ENCODE measurements around the gene CGNL1. TPM values are rescaled to one million over a fixed set of nuclear protein-coding genes. Genes with fewer than 3 reads are reported as not detected.

CGNL1 gene
- total RNA-seq, 2 experiments from 2014 or later, result not detected

GRCh38 chr15:57553526-57553925 lies 177.2 kb downstream of the CGNL1 start:
- H3K27me3 Mint-ChIP-seq, result peaks cover 4% of the 10 kb centered on the region
- H3K4me3 Mint-ChIP-seq, result no peak overlapping the region
- no peak overlapping the region for H3K27ac Mint-ChIP-seq
- H3K36me3 Mint-ChIP-seq, result no peaks in the 10 kb centered on the region
- DNase-seq, result no peak
- ChIA-PET POLR2A (no interaction called here), CTCF (interaction anchor here (1.3 kb wide), 1 partner anchor 10 kb away, joined by 4 read pairs; no protein-coding TSS in a partner anchor)
- H3K9me3 Mint-ChIP-seq, result no peaks in the 10 kb centered on the region
- H3K4me1 Mint-ChIP-seq (ENCODE audit: low read depth), result no peaks in the 10 kb centered on the region
- intact Hi-C loops (cut with micrococcal nuclease), result no loop called here

- Mint-ChIP-seq H3K36me3 (no peaks in the 10 kb centered on the region), H3K27ac (no peak overlapping the region), H3K4me3 (no peak overlapping the region), H3K9me3 (peaks cover 4% of the 10 kb centered on the region), H3K4me1 (ENCODE audit: low read depth) (no peaks in the 10 kb centered on the region), H3K27me3 (peaks cover 4% of the 10 kb centered on the region)
- no peak for DNase-seq
- CTCF ChIA-PET, result interaction anchor here (1.3 kb wide), 1 partner anchor 10 kb away, joined by 4 read pairs; no protein-coding TSS in a partner anchor
- intact Hi-C loops (cut with micrococcal nuclease), result no loop called here
- POLR2A ChIA-PET, result no interaction called here
Measured at GRCh38 chr15:57554063-57554811, 177.9 kb downstream of the CGNL1 start.

- H3K4me1 Mint-ChIP-seq (ENCODE audit: low read depth), result no peaks in the 10 kb centered on the region
- H3K27ac Mint-ChIP-seq, result no peak overlapping the region
- POLR2A ChIA-PET, result no interaction called here
- H3K4me3 Mint-ChIP-seq, result no peak overlapping the region
- intact Hi-C loops (cut with micrococcal nuclease), result no loop called here
- H3K36me3 Mint-ChIP-seq, result no peaks in the 10 kb centered on the region
- CTCF ChIA-PET, result interaction anchor here (1.3 kb wide), 1 partner anchor 11 kb away, joined by 4 read pairs; no protein-coding TSS in a partner anchor
- peaks cover 4% of the 10 kb centered on the region for H3K27me3 Mint-ChIP-seq
- no peak for DNase-seq
- peaks cover 4% of the 10 kb centered on the region for H3K9me3 Mint-ChIP-seq
Measured at GRCh38 chr15:57554812-57555179, 178.5 kb downstream of the CGNL1 start.

- H3K4me3 Mint-ChIP-seq, result no peak overlapping the region
- ChIA-PET CTCF (interaction anchor here (2.9 kb wide), 1 partner anchor 306 kb away, joined by 9 read pairs; no protein-coding TSS in a partner anchor), POLR2A (no interaction called here)
- H3K27me3 Mint-ChIP-seq, result peaks cover 4% of the 10 kb centered on the region
- H3K27ac Mint-ChIP-seq, result no peak overlapping the region
- intact Hi-C loops (cut with micrococcal nuclease), result no loop called here
- DNase-seq, result no peak
- H3K36me3 Mint-ChIP-seq, result no peaks in the 10 kb centered on the region
- no peaks in the 10 kb centered on the region for H3K4me1 Mint-ChIP-seq (ENCODE audit: low read depth)
- H3K9me3 Mint-ChIP-seq, result peaks cover 4% of the 10 kb centered on the region
Measured at GRCh38 chr15:57555270-57555669, 179.0 kb downstream of the CGNL1 start.

- POLR2A ChIA-PET, result no interaction called here
- Mint-ChIP-seq H3K36me3 (no peaks in the 10 kb centered on the region), H3K27ac (no peak overlapping the region), H3K4me1 (ENCODE audit: low read depth) (peaks cover 3% of the 10 kb centered on the region), H3K27me3 (peaks cover 4% of the 10 kb centered on the region), H3K4me3 (no peak overlapping the region), H3K9me3 (peaks cover 4% of the 10 kb centered on the region)
- no peak for DNase-seq
- CTCF ChIA-PET, result interaction anchor here (1.3 to 2.9 kb wide), 2 partner anchors 248 to 305 kb away, joined by 3 to 9 read pairs; no protein-coding TSS in a partner anchor
- intact Hi-C loops (cut with micrococcal nuclease), result no loop called here
Measured at GRCh38 chr15:57556040-57556439, 179.7 kb downstream of the CGNL1 start.

GRCh38 chr15:57557267-57557666 lies 181.0 kb downstream of the CGNL1 start:
- POLR2A ChIA-PET, result interaction anchor here (0.6 kb wide), 1 partner anchor 101 kb away, joined by 3 read pairs; no protein-coding TSS in a partner anchor
- DNase-seq, result no peak
- intact Hi-C loops (cut with micrococcal nuclease), result no loop called here
- Mint-ChIP-seq H3K27me3 (peaks cover 2% of the 10 kb centered on the region), H3K4me1 (ENCODE audit: low read depth) (peaks cover 15% of the 10 kb centered on the region), H3K4me3 (no peak overlapping the region), H3K9me3 (peaks cover 4% of the 10 kb centered on the region), H3K27ac (no peak overlapping the region), H3K36me3 (no peaks in the 10 kb centered on the region)
- CTCF ChIA-PET, result interaction anchor here (0.7 to 2.9 kb wide), 3 partner anchors 16 to 304 kb away, joined by 3 to 9 read pairs (median 3); no protein-coding TSS in a partner anchor

GRCh38 chr15:57557810-57558209 lies 181.5 kb downstream of the CGNL1 start:
- intact Hi-C loops (cut with micrococcal nuclease), result no loop called here
- DNase-seq, result no peak
- Mint-ChIP-seq H3K4me1 (ENCODE audit: low read depth) (peaks cover 21% of the 10 kb centered on the region), H3K9me3 (peaks cover 4% of the 10 kb centered on the region), H3K27me3 (peaks cover 2% of the 10 kb centered on the region), H3K4me3 (no peak overlapping the region), H3K27ac (no peak overlapping the region), H3K36me3 (no peaks in the 10 kb centered on the region)
- POLR2A ChIA-PET, result no interaction called here
- CTCF ChIA-PET, result interaction anchor here (0.7 to 2.9 kb wide), 2 partner anchors 16 to 303 kb away, joined by 3 to 9 read pairs; no protein-coding TSS in a partner anchor

- CTCF ChIA-PET, result interaction anchor here (0.9 to 3.6 kb wide), 27 partner anchors 8 to 622 kb away, joined by 3 to 51 read pairs (median 4); partner anchors contain the start of gene POLR2M
- Mint-ChIP-seq H3K27ac (no peak overlapping the region), H3K4me1 (ENCODE audit: low read depth) (peaks cover 31% of the 10 kb centered on the region), H3K9me3 (peaks cover 4% of the 10 kb centered on the region), H3K27me3 (peaks cover 2% of the 10 kb centered on the region), H3K4me3 (no peak overlapping the region), H3K36me3 (no peaks in the 10 kb centered on the region)
- POLR2A ChIA-PET, result no interaction called here
- peak; percentile 83 for DNase-seq
- intact Hi-C loops (cut with micrococcal nuclease), result loop anchor here (1.0 to 5.0 kb wide), 3 partner anchors 52 to 511 kb away; no protein-coding TSS in a partner anchor
Measured at GRCh38 chr15:57559875-57560274, 183.6 kb downstream of the CGNL1 start.

GRCh38 chr15:57561041-57561711 lies 184.9 kb downstream of the CGNL1 start:
- DNase-seq, result peak; percentile 73
- Mint-ChIP-seq H3K4me3 (peak overlapping the region; percentile 5), H3K36me3 (no peaks in the 10 kb centered on the region), H3K9me3 (peaks cover 4% of the 10 kb centered on the region), H3K4me1 (ENCODE audit: low read depth) (peaks cover 39% of the 10 kb centered on the region), H3K27ac (peak overlapping the region; percentile 74), H3K27me3 (peaks cover 2% of the 10 kb centered on the region)
- POLR2A ChIA-PET, result no interaction called here
- CTCF ChIA-PET, result interaction anchor here (0.6 to 3.6 kb wide), 29 partner anchors 10 to 1968 kb away, joined by 3 to 51 read pairs (median 6); partner anchors contain the start of gene POLR2M
- intact Hi-C loops (cut with micrococcal nuclease), result loop anchor here (1.0 to 5.0 kb wide), 5 partner anchors 26 to 505 kb away; partner anchors contain the start of gene POLR2M

- CTCF ChIA-PET, result interaction anchor here (0.9 to 3.6 kb wide), 5 partner anchors 15 to 298 kb away, joined by 3 to 51 read pairs (median 6); partner anchors contain the start of gene POLR2M
- Mint-ChIP-seq H3K27me3 (peaks cover 2% of the 10 kb centered on the region), H3K9me3 (peaks cover 4% of the 10 kb centered on the region), H3K27ac (no peak overlapping the region), H3K4me1 (ENCODE audit: low read depth) (peaks cover 41% of the 10 kb centered on the region), H3K36me3 (no peaks in the 10 kb centered on the region), H3K4me3 (no peak overlapping the region)
- intact Hi-C loops (cut with micrococcal nuclease), result loop anchor here (5.0 kb wide), 1 partner anchor 80 kb away; no protein-coding TSS in a partner anchor
- POLR2A ChIA-PET, result no interaction called here
- no peak for DNase-seq
Measured at GRCh38 chr15:57562196-57562769, 186.0 kb downstream of the CGNL1 start.

- Mint-ChIP-seq H3K4me1 (ENCODE audit: low read depth) (peaks cover 43% of the 10 kb centered on the region), H3K4me3 (no peak overlapping the region), H3K27me3 (no peaks in the 10 kb centered on the region), H3K36me3 (no peaks in the 10 kb centered on the region), H3K27ac (peak overlapping the region; percentile 10), H3K9me3 (peaks cover 4% of the 10 kb centered on the region)
- ChIA-PET CTCF (interaction anchor here (0.6 to 1.2 kb wide), 4 partner anchors 15 to 298 kb away, joined by 3 to 6 read pairs (median 3); no protein-coding TSS in a partner anchor), POLR2A (interaction anchor here (0.7 to 1.3 kb wide), 2 partner anchors 143 to 144 kb away, joined by 3 read pairs; partner anchors contain the start of gene POLR2M)
- DNase-seq, result peak; percentile 20
- intact Hi-C loops (cut with micrococcal nuclease), result loop anchor here (5.0 kb wide), 1 partner anchor 79 kb away; no protein-coding TSS in a partner anchor
Measured at GRCh38 chr15:57563416-57563815, 187.1 kb downstream of the CGNL1 start.
